GM04503 (cell line): ENCODE results near the gene ANKRD16.
A peak's percentile ranks its signal among the peaks of the same experiment; 100 is the strongest.
"Not testable (repeated sequence)": the region's sequence is repeated elsewhere in the genome, so short reads cannot be mapped to it uniquely, and the experiment has no call there.

Experiments used
- DNase-seq: peaks from one replicate; pipeline ENCODE4 v3.0.0-alpha.2; 2012; ENCODE audit warnings: low read depth

ANKRD16 gene

DNA sequence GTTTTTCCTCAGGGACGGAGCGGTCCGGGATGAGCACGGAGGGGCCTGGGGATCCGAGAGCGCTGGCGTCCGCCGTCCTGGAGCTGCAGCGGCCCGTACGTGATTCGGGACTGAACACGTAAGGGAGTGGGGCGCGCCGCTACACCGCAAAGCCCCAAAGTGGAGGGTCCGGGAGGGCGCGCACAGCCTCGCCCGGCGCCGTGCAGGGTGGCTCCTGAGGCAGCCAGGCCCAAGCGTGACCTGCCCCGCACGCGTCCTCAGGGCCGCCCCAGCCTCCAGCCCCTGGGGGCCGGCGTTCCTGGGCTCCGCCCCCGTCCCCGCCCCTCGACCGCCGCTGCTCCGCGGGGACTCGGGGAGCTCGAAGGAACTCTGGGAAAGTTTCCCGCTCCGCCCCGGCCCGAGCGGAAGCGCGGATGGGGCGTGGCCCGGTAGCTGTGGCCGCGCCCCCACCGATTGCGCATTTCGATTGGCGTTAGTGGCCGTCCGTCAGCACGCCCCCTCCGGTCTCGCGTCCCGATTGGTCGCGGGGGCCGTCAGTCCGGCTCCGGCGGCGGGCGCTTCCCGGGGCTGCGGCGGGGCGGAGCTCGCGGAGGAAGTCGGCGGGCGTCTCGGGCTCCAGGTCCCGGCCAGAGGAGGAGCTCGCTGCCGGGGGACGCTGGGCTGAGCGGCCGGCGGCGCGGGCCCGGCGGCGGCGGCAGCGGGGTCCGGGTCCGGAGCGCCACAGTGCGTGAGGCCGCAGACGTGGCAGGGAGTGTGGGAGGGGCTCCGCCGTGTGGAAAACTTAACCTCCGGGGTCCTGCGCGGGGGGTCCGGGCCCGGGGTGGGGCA, at the start of gene ANKRD16, which contains the start of gene FBH1:
Gene ANKRD16 (minus strand): TSS at position 270 of the 828 bp plus-strand sequence. CDS start 539 bp downstream, outside the sequence.
Gene FBH1 (plus strand): TSS at position 620 of the 828 bp plus-strand sequence. CDS start 103 bp downstream, at position 723.
- peak; percentile 93 for DNase-seq

- DNase-seq, result no peak
Measured at GRCh38 chr10:5938291-5938690, 48.6 kb upstream of the ANKRD16 start.

DNA sequence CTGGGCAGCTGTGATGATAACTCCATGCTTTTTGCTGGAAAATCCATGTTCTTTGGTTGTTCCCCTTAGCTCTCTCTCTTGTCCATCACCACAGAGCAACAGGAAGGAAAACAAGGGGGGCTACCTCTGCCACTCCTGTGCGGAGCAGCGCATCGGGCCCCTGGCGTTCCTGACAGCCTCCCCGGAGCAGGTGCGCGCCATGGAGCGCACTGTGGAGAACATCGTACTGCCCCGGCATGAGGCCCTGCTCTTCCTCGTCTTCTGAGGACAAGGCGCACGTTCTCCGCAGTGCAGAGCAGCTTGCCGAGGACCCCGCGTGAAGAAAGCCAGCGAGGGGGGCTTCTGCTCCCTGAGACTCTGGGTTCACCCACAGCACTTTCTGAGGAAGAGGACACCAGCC, 47.3 kb upstream of the ANKRD16 start:
- DNase-seq, result no peak

GRCh38 chr10:5935628-5936027, 45.9 kb upstream of the ANKRD16 start:
- DNase-seq, result no peak

DNA sequence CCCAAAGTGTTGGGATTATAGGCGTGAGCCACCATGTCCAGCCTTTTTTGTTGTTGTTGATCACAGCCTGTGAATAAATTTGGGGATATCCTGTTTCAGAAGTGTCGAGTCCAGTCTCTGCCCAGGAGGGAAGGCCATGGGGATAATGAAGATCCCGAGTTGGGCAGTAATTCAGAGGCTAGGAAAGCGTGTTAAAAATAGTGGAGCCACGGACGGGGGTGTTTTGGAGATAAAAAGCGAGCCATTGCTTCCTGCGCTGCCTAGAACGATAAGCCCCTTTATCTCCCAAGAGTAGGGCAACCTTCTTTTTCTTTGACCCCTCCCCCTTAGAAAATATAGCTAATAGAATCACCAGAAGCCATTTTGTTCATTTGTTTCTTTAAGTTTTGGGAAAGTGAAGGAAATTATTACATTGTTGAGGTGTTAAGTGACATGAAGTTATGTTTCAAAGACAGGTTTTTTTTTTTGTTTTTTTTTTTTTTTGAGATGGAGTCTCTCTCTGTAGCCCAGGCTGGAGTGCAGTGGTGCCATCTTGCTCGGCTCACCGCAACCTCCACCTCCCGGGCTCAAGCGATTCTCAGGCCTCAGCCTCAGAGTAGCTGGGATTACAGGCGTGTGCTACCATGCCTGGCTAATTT, 44.3 kb upstream of the ANKRD16 start:
- DNase-seq, result no peak

DNA sequence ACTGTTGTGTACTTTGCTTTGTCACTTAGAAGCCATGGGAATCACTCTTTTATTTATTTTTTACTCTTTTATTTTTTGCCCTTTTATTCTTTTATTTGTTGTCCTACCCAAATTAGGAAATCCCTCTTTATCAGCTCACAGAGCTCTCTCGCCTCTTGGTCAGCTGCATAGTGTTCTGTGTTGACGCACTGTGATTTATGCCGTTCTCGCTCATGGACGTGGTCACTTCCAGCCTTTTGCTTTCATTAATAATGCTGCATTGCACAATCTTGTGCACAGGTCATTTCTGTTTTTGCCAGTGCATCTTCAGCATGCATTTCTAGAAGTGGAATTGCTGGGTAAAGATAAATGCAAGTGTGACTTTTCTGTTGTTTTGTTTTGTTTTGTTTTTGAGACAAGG, 42.7 kb upstream of the ANKRD16 start:
- no peak for DNase-seq

GRCh38 chr10:5930272-5930671, 40.6 kb upstream of the ANKRD16 start:
- DNase-seq, result no peak

DNA sequence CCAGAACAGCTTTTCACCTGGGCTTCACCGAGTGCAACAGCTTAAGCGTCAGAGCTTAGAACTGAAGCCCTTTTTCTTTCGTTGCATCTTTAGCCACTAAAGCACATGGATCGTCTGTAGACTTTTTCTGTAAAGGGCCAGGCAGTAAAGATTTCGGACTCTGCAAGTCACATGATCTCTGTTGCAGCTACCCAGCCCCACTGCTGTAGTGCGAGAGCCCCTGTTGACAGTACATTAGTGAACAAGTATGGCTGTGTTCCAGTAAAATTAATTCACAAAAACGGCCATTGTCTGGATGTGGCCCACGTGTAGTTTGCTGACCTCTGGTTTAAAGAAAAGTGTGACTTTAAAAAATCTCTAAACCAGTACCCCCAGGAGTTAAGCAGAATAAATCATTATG, 39.7 kb upstream of the ANKRD16 start:
- DNase-seq, result no peak

DNA sequence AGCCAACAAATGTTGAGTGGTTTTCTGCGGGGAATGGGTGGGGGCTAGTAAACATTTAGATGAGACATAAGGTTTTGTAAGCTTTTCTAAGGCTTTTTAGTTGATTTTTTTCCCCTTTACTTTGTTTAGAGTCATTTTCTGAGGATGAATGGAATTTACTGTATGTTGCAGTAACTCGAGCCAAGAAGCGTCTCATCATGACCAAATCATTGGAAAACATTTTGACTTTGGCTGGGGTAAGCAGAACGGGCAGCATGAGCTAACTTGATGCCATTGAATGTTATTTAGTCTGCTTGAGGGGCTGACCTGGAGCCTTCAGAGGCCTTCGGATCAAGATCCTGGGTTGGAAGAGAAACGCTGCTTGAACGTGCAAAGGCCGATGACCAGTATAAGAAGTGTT, 37.6 kb upstream of the ANKRD16 start:
- DNase-seq, result peak; percentile 77

- DNase-seq, result no peak
Measured at GRCh38 chr10:5924889-5925288, 35.2 kb upstream of the ANKRD16 start.

GRCh38 chr10:5921746-5922145, 32.1 kb upstream of the ANKRD16 start:
- no peak for DNase-seq

- DNase-seq, result no peak
Measured at GRCh38 chr10:5919568-5919967, 29.9 kb upstream of the ANKRD16 start.

DNA sequence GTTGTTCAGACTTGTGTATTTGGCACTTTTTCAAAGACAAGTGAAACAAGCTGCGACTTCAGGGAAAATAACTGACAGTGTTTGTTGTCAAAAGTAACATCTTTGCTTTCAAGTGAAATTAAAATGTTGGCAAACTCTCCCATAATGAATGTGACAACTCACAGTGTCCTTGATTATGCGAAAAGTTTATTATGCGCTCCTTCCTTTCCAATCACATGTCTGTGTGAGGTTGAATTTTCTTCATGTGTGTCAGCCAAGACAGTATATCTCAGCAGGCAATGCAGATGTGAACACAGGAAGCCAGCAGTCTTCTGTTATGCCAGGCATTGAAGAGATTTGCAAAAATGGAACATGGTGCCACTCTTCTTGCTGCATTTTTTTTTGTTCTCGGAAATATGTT, 29.1 kb upstream of the ANKRD16 start:
- DNase-seq, result no peak

DNA sequence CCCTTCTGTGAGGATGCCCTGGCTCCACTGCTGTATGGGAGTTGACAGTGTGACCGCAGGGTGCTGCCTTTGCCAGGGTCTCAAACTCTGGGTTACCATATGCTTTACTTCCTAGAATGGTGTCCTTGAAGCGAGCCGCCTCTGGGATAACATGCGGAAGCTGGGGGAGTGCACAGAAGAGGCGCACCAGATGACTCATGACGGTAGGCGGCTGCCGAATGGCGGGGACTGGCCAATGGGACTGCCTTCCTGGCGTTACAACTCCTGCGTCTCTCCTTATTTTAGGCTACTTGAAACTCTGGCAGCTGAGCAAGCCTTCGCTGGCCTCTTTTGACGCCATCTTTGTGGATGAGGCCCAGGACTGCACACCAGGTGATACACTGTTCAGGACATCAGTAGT, 27.6 kb upstream of the ANKRD16 start:
- no peak for DNase-seq

GRCh38 chr10:5915451-5915850, 25.8 kb upstream of the ANKRD16 start:
- no peak for DNase-seq

GRCh38 chr10:5913736-5914135, 24.0 kb upstream of the ANKRD16 start:
- DNase-seq, result no peak

GRCh38 chr10:5911670-5912069, 22.0 kb upstream of the ANKRD16 start:
- DNase-seq, result no peak

DNA sequence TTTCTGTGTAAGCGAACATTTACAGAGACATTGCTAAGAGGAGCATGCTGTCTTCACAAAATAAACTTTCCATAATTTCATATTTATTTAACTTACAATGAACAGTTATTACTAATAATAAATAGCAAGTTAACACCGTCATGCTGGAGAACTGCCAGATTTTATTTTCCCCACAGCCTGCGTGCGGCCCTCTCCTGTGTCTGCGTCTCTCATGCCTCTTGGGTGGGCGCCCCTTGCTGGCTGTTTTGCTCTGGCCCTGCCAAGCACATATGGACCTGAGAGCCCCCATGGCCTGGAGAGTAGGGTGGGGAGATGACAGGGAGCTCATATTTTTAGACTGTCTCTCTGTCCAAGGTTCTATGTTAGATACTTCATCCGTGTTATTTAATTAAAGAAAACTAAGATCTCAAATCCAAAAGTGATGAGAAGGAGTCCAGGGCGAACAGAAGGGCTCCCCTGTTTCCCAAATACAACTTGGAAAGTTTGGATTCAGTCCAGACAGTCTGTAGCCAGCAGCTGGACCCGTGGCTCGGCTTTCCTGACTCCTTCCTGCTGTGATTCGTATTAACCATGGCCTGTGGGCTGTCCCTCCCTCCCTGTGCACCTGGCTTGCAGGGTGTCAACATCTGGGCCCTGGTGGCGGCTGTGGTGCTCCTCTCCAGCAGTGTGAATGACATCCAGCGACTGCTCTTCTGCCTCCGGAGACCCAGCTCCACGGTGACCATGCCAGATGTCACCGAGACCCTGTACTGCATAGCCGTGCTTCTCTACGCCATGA, 20.8 kb upstream of the ANKRD16 start:
- DNase-seq, result no peak

- DNase-seq, result not testable (repeated sequence)
Measured at GRCh38 chr10:5908676-5909075, 19.0 kb upstream of the ANKRD16 start.

GRCh38 chr10:5906651-5907050, 17.0 kb upstream of the ANKRD16 start:
- DNase-seq, result no peak

DNA sequence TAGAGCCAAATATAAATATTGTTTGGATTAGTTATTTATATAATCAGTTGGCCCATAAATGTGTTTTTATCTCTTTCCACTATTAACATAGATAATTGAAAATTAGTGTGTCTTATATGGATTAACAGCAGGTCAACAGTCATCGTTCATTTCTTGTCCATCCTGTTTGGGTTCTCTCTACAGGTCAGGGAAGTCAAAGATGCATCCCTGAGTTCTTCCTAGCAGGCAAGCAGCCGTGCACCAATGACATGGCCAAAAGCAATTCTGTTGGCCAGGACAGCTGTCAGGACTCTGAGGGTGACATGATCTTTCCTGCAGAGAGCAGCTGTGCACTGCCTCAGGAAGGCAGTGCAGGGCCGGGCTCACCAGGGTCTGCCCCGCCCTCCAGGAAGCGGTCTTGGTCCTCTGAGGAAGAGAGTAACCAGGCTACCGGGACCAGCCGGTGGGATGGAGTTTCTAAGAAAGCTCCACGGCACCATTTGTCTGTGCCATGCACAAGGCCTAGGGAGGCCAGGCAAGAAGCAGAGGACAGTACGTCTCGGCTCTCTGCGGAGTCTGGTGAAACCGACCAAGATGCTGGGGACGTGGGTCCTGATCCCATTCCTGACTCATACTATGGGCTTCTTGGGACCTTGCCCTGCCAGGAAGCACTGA, 16.3 kb upstream of the ANKRD16 start:
- DNase-seq, result no peak

- no peak for DNase-seq
Measured at GRCh38 chr10:5904227-5904626, 14.5 kb upstream of the ANKRD16 start.
